ENCODE results near the gene RBPJL. TPM values are rescaled to one million over a fixed set of nuclear protein-coding genes. Genes with fewer than 3 reads are reported as not detected.

Gene RBPJL
- total and polyA plus RNA-seq, 2 of the 13 experiments (the other 11 are each of a cell fraction or from before 2014, with no cell fraction given): not detected

- no peak for TF ChIP-seq ZNF800 (CRISPR knock-in tag; IDR thresholded peaks at IDR 0.05)
- peak; percentile 36 for TF ChIP-seq ZNF883 (CRISPR knock-in tag; IDR thresholded peaks at IDR 0.05; ENCODE audit: not compliant biosample characterization)
- TF ChIP-seq PLRG1 (conservative IDR thresholded peaks at IDR 0.05): no peak
- TF ChIP-seq ZNF687 (CRISPR knock-in tag; IDR thresholded peaks at IDR 0.05): peak; percentile 42
- no peak for TF ChIP-seq MEIS1 (CRISPR knock-in tag; IDR thresholded peaks at IDR 0.05; ENCODE audit: borderline replicate concordance)
- TF ChIP-seq GATA4 (IDR thresholded peaks at IDR 0.05; ENCODE audit: borderline replicate concordance, low read depth): no peak
- TF ChIP-seq BRF2 (CRISPR knock-in tag; IDR thresholded peaks at IDR 0.05): no peak
- no peak for TF ChIP-seq HOXA3 (CRISPR knock-in tag; IDR thresholded peaks at IDR 0.05)
- TF ChIP-seq ZNF431 (CRISPR knock-in tag; IDR thresholded peaks at IDR 0.05; ENCODE audit: borderline replicate concordance, low read depth): 0 out of 2 replicates have a peak, but pooled peaks have one; percentile 9
- 0 out of 2 replicates have a peak, but pooled peaks have one; percentile 10 for TF ChIP-seq ZBTB38 (CRISPR knock-in tag; IDR thresholded peaks at IDR 0.05)
- TF ChIP-seq SMAD3 (CRISPR knock-in tag; IDR thresholded peaks at IDR 0.05): no peak
- TF ChIP-seq ZNF766 (CRISPR knock-in tag; IDR thresholded peaks at IDR 0.05; ENCODE audit: borderline replicate concordance): no peak
- TF ChIP-seq HOXA9 (CRISPR knock-in tag; IDR thresholded peaks at IDR 0.05; ENCODE audit: borderline replicate concordance): no peak
- TF ChIP-seq SMYD3 (CRISPR knock-in tag; IDR thresholded peaks at IDR 0.05): no peak
- TF ChIP-seq CHD4 (IDR thresholded peaks at IDR 0.05; ENCODE audit: borderline replicate concordance, low read length): no peak
- TF ChIP-seq GZF1 (CRISPR knock-in tag; IDR thresholded peaks at IDR 0.05): no peak
- TF ChIP-seq ZNF275 (CRISPR knock-in tag; IDR thresholded peaks at IDR 0.05; ENCODE audit: borderline replicate concordance): no peak
- no peak for TF ChIP-seq RBM22 (optimal IDR thresholded peaks at IDR 0.05; ENCODE audit: low read length)
- no peak for TF ChIP-seq CTCF (CRISPR knock-in tag; IDR thresholded peaks at IDR 0.05)
These were observed 32.4 kb downstream of the RBPJL start (continued) for GRCh38 chr20:45339084-45339483.

Measured in HepG2 (cell line).